Fibroblast of peridontal ligament (primary cell): Measurements from ENCODE around the gene NRXN3.

Source experiments
- DNase-seq: peaks from one replicate; pipeline ENCODE4 v3.0.0-alpha.2; 2010; ENCODE audit errors: extremely low read depth

Gene NRXN3

DNA sequence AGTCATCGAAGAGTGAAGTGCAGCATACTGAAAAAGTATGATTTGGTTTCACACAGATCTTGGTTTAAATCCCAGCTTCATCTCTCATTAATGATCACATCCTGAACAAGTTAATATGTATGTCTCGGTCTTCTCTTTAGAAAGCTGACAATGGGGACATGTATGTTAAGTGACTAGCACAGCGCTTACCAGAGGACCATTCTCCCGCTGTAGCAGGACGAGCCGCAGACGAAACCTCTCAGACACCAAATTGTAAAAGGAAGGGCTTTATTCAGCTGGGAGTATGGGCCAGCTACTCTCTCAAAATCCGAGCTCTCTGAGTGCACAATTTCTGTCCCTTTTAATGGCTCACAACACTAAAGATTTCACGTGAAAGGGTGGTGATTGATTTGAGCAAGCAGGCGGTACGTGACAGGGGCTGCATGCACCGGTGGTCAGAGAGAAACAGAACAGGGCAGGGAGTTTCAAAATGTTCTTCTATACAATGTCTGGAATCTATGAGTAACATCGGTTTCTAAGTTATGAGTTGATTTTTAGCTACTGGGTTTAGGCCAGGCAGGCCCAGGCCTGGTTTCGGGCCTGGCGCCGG is 1358.7 kb downstream of the NRXN3 start:
- DNase-seq = no peak

DNA sequence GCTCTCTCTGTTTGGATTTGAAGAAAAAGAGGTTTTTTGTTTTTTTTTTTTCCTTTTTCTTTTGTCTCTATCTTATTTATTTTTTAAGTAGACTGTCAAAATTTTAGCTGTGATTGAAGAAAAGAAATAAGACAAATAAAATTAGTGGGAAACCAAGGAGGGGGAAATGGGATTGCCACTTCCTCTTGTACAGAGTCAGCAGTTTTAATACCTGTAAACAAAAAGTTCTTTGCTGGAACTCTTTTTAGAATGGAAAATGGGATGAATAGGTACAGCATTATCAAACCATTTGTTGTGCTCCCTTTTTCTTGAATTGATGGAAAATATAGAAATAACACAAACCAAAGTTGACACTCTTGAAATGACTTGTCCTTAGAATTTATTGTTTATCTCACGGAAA is 1360.4 kb downstream of the NRXN3 start:
- no peak for DNase-seq

GRCh38 chr14:79534703-79535353 is 1364.7 kb downstream of the NRXN3 start:
- DNase-seq = no peak

GRCh38 chr14:79540394-79540793 is 1370.2 kb downstream of the NRXN3 start:
- no peak for DNase-seq

- no peak for DNase-seq
These were observed 1371.9 kb downstream of the NRXN3 start for GRCh38 chr14:79542121-79542520.

GRCh38 chr14:79543348-79543747 is 1373.2 kb downstream of the NRXN3 start:
- no peak for DNase-seq

- peak; percentile 1 for DNase-seq
These were observed 1374.0 kb downstream of the NRXN3 start for GRCh38 chr14:79543967-79544697.

DNA sequence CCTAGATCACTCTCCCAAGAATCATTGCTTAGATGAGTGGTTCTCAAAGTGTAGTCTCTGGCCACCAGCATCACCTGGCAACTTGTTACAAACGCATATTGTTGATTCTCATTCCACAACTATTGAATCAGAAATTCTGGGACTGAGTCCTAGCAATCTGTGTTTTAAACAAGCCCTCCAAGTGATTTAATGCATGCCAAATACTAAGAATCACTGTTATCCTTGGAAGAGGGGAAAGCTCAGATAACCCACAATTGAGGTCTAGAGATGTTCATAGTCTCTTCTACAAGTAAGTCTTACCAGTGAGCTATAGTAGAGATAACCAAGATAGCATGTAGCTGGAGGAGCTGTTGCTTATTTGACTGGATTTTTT is 1374.5 kb downstream of the NRXN3 start:
- DNase-seq = peak; percentile 21

DNA sequence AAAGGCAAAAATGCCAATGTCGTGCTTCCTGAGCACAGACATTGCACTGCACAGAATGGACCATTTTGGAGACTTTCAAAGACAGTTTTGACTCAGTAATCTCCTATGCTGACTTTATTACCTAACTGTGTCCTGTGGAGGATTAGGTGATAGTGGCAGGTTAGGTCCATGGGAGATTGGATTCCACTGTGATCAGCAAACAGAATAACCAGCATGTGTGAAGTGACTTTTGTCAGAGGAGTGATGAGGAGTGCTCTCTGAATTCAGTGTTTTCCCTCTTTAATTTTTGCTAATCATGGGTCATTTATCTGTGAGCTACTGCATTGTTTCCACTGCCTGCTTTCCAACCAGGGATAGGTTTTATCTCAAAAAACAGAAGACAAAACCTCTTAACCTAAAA is 1378.7 kb downstream of the NRXN3 start:
- DNase-seq = no peak

- DNase-seq = no peak
These were observed 1379.3 kb downstream of the NRXN3 start for GRCh38 chr14:79549515-79549914.

DNA sequence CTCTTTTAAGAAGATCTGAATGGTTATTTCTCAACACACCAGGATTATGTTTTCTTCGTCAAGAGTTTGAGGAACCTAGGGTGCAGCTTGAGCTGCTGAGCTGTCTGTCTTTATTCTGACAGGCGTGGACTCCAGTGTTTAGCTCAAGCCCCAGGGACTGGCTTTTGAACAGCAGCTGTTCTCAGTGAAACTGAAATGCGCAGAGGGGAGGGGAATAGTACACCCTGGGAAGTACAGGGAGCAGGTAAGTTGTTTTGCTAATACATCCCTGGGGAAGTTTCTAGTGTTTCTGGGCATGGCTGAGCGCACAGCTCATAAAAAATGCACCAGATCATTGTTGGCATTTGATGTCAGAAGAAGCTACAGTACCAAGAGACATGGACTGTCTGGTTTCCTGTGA is 1381.3 kb downstream of the NRXN3 start:
- no peak for DNase-seq

- DNase-seq = no peak
These were observed 1382.6 kb downstream of the NRXN3 start for GRCh38 chr14:79552778-79553177.

DNA sequence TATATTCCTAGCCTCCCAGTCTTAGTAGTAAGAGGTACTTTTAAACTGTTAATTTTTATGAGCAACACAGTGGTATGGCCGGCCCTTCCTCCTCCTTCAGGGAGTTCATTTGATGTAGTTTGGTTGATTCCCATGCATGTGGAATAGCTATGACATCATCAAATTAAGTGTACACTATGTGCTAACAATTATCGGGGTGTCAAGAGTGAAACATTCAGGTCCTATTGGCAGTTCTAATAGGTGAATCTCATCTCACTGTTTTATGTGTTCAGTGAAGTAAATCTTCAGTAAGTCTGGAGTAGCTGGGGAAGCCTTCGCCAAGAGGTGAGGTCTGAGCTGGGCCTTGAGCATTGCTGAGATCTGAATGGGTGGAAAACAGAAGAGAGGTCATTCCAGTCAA is 1384.6 kb downstream of the NRXN3 start:
- DNase-seq = no peak

DNA sequence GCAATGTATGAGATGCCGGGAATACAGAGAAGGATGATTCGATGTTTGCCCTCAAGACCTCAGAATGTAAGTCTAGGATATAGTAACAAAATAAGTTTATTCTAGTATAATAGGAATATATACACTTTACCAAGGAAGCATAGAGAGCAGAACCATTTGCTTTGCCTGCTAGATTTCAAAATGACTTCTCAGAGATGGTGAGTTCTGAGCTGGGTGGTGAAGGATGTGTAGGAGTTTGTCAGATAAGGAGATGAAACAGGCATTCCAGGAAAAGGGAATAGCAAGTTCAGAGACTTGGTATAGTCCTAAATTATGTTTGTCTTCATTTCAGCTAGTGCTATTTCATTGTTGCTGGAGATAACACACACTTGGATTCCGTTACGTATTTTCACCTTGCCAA is 1385.3 kb downstream of the NRXN3 start:
- DNase-seq = no peak

- no peak for DNase-seq
These were observed 1387.1 kb downstream of the NRXN3 start for GRCh38 chr14:79557309-79557708.

- DNase-seq = no peak
These were observed 1392.0 kb downstream of the NRXN3 start for GRCh38 chr14:79562185-79562584.

GRCh38 chr14:79564371-79564770 is 1394.2 kb downstream of the NRXN3 start:
- no peak for DNase-seq

DNA sequence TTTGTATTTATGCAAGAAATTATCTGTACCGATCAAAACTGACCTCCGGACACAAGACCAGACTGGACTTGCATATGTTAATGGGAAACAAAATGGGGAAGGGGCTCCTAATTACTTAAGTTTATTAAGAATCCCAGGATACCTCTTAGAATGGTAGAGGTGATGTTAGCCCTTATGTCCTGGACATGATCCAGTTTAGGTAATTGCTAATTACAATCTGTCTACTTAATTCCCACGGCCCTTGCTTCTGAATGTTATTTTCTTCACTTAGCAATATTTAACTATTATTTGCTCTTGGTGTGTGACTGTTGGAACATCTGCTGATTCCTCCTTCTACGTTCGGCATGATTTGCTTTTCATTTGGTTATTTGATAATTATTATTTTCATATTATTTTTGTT is 1397.1 kb downstream of the NRXN3 start:
- no peak for DNase-seq

DNA sequence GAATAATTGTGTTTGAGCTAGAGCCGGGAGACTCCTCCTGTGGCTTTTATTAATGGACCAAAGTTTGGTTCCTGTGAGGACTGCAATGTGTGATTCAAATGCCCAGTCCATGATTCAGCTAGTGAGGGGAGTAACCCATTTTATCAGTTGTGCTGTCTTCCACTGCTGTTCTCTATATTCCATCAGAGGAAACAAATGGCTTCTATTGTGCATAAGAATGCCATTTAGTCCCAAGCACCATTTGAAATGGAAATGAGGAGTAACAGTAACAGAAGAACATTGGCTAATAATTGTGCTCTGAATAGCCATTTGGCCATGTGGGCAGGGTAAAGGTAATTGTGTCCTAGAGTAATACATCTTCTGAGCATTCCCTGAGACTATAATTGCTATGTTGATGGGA is 1398.4 kb downstream of the NRXN3 start:
- DNase-seq = no peak

- DNase-seq = no peak
These were observed 1398.9 kb downstream of the NRXN3 start for GRCh38 chr14:79569072-79569471.

DNA sequence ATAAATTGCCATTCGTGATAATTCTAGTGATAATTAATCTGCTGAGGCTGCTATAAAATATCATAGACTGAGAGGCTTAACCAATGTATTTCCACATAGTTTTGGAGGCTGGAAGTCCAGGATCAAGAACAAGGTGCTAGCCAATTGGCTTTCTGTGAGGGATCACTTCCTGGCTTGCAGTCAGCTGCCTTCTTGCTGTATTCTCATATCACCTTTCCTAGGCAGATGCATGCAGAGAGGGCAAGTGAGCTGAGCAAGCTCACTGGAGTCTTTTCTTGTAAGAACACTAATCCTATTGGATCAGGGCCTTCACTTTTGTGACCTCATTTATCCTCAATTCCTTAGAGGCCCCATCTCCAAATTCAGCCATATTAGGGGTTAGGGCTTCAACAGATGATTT is 1400.5 kb downstream of the NRXN3 start:
- DNase-seq = no peak

DNA sequence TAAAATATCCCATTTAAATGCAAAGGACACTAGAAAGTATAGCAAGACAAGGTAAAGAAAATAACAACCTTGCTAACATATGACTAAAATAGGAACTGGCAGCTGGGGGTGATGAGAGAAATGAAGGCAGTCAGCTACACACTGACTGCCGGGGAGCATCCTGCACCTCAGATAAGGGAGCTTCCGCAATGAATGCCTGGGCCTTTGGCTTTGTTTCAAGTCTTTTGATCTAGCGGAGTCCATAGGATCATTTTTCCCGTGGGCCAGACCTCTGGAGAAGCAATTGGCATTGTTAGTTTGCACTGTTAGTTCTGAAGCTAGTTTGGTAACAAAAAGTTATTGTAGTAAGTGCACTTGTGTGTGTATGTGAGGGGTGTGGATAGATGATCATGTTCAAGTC is 1401.2 kb downstream of the NRXN3 start:
- DNase-seq = no peak

GRCh38 chr14:79573486-79573885 is 1403.3 kb downstream of the NRXN3 start:
- no peak for DNase-seq
